GM19452 (cell line): Measurements from ENCODE around the gene CEP57.
A peak's percentile ranks its signal among the peaks of the same experiment; 100 is the strongest.

Source experiments
- ATAC-seq: cut with Tn5 transposase; IDR thresholded peaks from one replicate; pipeline ENCODE4 v1.9.1; 2021; ENCODE audit not compliant: unreplicated experiment

Gene CEP57

GRCh38 chr11:95790123-95790932 is at the start of gene CEP57:
CEP57 (plus strand) TSS chr11:95790498; CDS start chr11:95790699, 201 bp downstream.
- peak; percentile 67 for ATAC-seq

GRCh38 chr11:95750101-95750500 is 40.2 kb upstream of the CEP57 start:
- no peak for ATAC-seq

- ATAC-seq: no peak
Measured at GRCh38 chr11:95751515-95751914, 38.8 kb upstream of the CEP57 start.

- ATAC-seq: no peak
Measured at GRCh38 chr11:95760941-95761340, 29.4 kb upstream of the CEP57 start.

GRCh38 chr11:95762534-95762933 is 27.8 kb upstream of the CEP57 start:
- no peak for ATAC-seq

GRCh38 chr11:95764267-95764898 is 25.9 kb upstream of the CEP57 start:
- no peak for ATAC-seq

GRCh38 chr11:95766701-95767100 is 23.6 kb upstream of the CEP57 start:
- ATAC-seq: no peak

GRCh38 chr11:95767498-95767897 is 22.8 kb upstream of the CEP57 start:
- no peak for ATAC-seq

GRCh38 chr11:95768521-95768920 is 21.8 kb upstream of the CEP57 start:
- ATAC-seq: no peak

- ATAC-seq: no peak
Measured at GRCh38 chr11:95776859-95777258, 13.4 kb upstream of the CEP57 start.

GRCh38 chr11:95778699-95779098 is 11.6 kb upstream of the CEP57 start:
- ATAC-seq: no peak

- no peak for ATAC-seq
Measured at GRCh38 chr11:95780544-95780943, 9.8 kb upstream of the CEP57 start.

- ATAC-seq: no peak
Measured at GRCh38 chr11:95788921-95789505, 1.3 kb upstream of the CEP57 start.

- ATAC-seq: peak; percentile 73
Measured at GRCh38 chr11:95789506-95790122, 684 bp upstream of the CEP57 start, which contains the start of gene FAM76B. FAM76B (minus strand) TSS chr11:95789782; CDS start chr11:95789478, 304 bp downstream.

- ATAC-seq: no peak
Measured at GRCh38 chr11:95790933-95791708, 823 bp downstream of the CEP57 start.

GRCh38 chr11:95791709-95792033 is 1.4 kb downstream of the CEP57 start:
- ATAC-seq: no peak

- no peak for ATAC-seq
Measured at GRCh38 chr11:95792200-95792599, 1.9 kb downstream of the CEP57 start.

- no peak for ATAC-seq
Measured at GRCh38 chr11:95792700-95793099, 2.4 kb downstream of the CEP57 start.

- ATAC-seq: no peak
Measured at GRCh38 chr11:95793116-95793515, 2.8 kb downstream of the CEP57 start.

- no peak for ATAC-seq
Measured at GRCh38 chr11:95794086-95794485, 3.8 kb downstream of the CEP57 start.
